ENCODE results near the gene CXCL17.
"Not testable (repeated sequence)": the region's sequence is repeated elsewhere in the genome, so short reads cannot be mapped to it uniquely, and the experiment has no call there.

CXCL17 gene, protein sequence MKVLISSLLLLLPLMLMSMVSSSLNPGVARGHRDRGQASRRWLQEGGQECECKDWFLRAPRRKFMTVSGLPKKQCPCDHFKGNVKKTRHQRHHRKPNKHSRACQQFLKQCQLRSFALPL

DNA sequence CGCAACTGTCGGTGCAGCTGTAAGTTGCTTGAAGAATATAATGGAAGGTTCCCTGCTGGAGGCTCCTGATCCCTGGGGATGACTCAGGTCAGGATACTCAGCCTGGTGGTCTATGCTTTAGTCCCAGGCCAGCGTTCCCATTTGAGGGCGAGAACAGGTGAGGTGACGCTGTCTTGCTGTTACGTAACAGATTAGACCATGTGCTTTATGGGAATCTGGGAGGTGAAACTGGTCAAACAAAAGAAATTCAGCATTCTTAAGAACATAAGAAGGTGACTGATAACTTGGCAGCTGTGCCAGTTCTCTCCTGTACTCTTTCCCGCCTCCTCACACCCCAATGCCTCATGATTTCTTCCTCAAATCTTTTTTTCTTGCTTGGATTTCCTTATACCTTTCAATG, at the start of gene CXCL17:
CXCL17 (minus strand) TSS at position 114 of the 400 bp plus-strand sequence. CDS start 114 bp downstream, outside the sequence.
- DNase-seq, result no peak

DNA sequence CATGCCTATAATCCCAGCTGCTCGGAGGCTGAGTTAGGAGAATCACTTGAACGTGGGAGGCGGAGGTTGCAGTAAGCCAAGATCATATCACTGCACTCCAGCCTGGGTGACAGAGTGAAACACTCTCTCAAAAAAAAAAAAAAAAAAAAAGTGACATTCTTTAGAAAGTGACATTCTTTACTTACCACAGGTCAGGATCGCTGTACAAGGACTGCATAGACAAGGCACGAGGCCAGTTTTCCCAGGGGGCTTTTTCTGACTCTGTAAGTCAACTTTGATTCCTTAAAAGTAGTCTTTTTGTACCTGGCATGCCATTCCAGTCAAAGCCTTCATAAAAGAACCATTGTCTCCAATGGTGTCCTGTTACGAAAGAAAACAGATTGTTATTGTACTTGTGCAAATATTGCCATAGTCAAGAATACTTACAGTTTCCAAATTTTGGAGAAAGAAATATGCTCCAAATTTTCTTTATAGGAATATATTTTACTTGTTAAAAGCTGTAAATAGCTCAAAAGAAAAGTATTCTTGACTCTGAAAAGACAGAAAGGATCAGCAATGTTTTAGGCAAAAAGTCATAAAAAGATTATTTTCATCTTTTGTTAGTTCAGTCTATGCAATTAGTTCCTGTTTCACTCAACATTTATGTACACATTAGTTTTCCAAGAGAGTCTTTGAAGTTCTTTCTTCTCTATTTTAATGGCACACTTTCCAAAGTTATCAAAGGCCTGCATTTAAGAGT, 46.2 kb upstream of the CXCL17 start:
- no peak for DNase-seq

DNA sequence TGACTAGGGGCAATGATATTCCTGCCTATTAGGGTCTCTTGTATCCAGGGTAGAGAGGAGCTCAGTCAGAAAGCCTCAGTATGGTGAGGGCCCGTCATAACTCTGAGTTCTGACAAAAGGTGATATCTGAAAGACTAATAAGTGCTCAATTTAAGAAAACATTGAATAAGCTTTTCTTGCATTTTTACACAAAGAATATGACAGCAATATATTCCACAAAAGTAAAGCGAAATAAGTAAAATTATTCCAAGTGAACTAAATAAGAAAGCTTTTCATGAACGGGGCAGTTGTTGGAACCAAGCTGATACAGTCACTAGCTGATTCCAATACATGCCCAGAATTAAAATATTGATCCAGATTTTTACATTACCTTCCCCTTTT, 45.0 kb upstream of the CXCL17 start:
- no peak for DNase-seq

GRCh38 chr19:42487032-42487797, 44.5 kb upstream of the CXCL17 start:
- DNase-seq, result no peak

DNA sequence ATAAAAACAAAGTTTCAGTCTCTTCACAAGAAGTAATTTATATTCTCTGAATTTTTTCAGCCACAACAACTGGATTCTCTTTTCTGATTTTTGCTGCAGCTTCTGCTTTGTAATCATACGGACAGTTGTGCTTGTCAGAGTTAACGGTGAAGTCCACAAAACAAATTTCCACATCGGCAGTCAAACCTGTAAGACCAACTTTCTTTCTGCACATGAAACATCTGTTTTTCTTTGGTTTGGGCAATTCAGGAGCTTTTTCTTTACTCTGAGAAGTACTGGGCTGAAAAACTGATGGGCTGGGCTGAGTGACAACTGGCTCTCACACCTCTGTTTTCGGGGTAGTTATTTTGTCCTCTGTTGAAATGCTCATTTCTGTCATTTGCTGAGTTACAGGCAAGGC, 42.3 kb upstream of the CXCL17 start:
- not testable (repeated sequence) for DNase-seq

DNA sequence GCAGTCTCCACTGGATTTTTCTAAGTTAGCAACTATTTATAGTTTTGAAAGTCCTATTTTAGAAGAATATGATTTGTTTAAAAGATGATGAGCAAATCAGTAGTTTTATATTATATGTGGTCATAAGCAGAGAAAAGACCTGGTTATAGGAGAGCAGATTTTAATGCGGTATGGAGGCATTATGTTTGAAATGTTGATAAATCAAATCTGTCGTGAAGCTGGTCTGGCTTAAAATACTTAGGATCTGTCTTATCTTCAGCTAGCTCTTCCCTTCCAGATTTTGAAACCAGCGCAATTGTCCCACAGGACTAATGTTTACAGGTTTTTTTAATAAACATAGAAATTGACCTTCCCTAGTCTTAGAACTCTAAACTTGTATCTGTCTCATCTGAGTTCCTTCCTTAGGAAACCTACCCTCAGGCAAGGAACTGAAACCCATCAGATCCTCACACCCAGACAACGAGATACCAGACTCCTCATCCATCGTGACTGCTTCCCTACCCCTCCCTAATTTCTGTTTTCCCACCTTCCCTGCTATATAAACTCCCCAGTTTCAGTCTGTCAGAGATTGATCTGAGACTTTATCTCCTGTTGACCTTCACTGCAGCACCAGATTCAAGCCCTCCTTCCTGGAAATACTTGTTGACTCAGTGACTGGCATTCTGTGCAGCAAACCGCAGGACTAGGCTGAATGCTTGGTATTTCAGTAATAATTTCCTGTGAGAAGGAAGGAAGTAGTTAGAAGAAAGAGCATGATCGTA, 37.8 kb upstream of the CXCL17 start:
- peak; percentile 41 to 47 for DNase-seq

GRCh38 chr19:42479736-42480135, 37.0 kb upstream of the CXCL17 start:
- no peak for DNase-seq

DNA sequence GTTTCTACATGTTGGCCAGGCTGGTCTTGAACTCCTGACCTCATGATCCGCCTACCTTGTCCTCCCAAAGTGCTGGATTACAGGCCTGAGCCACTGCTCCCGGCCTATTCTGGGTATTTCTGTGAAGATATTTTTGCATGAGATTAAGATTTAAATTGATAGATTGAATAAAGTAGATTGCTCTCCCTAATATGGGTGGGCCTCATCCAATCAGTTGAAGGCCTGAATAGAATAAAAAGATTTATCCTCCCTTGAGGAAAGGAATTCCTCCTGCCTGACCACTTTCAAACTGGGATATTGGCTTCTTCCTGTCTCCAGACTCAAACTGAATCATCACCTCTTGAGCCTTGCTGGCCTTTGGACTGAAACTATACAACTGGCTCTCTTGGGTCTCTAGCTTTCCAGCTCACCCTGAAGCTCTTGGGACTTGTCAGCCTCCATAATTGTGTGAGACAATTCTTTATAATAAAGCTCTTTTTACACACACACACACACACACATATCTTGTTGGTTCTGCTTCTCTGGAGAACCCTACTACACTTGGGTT, 36.1 kb upstream of the CXCL17 start:
- no peak for DNase-seq

DNA sequence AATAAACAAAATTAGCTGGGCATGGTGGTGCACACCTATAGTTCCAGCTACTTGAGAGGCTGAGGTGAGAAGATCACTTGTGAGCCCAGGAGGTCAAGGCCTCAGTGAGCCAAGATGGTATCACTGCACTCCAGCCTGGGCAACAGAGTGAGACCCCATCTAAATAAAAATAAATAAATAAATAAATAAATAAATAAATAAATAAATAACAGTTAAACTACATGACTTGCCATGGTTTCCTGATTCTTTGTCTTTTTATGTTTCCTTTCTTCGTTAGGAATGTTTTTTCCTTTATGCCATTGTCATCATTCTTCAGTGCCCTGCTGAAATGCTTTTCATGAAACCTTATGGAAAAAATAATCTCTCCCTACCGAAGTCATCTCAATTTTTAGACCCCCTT, 35.2 kb upstream of the CXCL17 start:
- DNase-seq, result no peak

DNA sequence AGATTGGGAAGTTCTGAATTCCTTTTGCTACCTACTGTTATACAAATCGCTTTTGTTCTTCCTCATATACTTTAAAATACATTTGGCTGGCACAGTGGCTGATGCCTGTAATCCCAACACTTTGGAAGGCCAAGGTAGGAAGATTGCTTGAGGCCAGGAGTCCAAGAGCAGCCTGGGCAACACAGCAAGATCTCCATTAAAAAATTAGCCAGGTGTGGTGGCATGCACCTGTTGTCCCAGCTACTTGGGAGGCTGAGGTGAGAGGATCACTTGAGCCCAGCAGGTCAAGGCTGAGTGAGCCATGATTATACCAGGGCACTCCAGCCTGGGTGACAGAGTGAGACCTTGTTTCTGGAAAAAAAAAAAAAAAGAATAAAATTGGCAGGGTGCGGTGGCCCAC, 34.4 kb upstream of the CXCL17 start:
- DNase-seq, result no peak

- no peak for DNase-seq
Measured at GRCh38 chr19:42475366-42475765, 32.6 kb upstream of the CXCL17 start.

- DNase-seq, result no peak
Measured at GRCh38 chr19:42474743-42475142, 32.0 kb upstream of the CXCL17 start.

GRCh38 chr19:42473686-42474085, 30.9 kb upstream of the CXCL17 start:
- no peak for DNase-seq

DNA sequence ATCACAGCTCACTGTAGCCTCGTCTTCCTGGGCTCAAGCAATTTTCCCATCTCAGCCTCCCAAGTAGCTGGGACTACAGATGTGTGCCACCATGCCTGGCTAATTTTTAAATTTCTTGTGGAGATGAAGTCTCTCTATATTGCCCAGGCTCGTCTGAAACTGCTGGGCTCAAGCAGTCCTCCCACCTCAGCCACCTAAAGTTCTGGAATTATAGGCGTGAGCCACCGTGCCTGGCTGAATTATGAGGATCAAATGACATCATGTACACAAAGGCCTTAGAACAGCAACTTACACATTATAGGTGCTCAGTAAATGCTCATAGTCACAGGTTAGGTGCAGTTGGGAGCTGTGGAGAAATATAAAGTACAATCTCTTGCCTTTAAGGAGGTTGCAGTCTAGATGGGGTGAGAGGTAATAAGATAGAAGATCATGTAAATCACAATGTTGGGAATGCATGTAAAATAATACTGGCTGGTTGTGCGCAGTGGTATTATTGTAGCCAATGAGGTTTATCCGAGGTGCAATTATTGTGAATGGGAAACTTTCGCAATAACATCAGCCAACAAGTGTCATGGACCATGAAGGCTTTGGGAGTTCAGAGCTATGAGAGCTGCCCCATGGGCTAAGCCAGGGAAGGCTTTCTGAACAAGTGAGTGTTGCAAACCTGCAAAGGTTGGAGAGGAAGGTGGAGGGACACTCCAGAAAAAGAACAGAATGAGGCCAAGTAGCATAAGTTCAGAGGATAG, 29.8 kb upstream of the CXCL17 start:
- no peak for DNase-seq

DNA sequence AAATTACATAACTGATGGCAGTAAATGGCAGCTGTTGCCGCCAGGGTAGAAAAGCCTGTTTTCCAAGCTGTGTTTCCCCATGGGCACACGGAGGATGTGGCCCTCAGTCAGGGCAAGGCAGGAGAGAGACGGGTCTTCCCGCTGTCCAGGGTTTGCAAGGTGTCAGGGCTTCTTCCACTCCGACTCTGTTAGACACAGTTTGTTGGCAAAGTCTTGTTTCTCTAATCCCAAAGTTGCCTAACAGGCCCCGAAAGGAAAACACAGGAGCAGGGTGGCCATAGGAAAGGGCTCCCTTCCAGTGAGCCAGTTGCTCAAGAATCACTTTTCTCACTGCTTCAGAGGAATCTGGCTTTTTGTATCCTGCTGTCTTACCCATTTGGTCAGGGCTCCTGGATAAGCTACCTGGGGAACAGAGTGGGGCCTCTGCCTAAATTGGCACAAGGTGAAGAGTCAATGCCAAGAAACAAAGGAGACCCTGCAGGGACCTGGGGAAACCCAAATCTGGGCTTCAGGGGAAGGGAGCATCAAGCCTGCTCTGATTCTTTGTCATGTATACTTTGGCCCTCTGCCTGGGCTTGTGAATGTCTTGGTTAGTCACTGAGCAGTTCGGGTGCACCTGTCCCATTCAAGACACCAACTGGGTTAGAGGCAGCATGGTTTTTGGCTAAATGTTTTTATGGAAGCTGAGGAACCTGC, 29.0 kb upstream of the CXCL17 start:
- DNase-seq, result no peak

DNA sequence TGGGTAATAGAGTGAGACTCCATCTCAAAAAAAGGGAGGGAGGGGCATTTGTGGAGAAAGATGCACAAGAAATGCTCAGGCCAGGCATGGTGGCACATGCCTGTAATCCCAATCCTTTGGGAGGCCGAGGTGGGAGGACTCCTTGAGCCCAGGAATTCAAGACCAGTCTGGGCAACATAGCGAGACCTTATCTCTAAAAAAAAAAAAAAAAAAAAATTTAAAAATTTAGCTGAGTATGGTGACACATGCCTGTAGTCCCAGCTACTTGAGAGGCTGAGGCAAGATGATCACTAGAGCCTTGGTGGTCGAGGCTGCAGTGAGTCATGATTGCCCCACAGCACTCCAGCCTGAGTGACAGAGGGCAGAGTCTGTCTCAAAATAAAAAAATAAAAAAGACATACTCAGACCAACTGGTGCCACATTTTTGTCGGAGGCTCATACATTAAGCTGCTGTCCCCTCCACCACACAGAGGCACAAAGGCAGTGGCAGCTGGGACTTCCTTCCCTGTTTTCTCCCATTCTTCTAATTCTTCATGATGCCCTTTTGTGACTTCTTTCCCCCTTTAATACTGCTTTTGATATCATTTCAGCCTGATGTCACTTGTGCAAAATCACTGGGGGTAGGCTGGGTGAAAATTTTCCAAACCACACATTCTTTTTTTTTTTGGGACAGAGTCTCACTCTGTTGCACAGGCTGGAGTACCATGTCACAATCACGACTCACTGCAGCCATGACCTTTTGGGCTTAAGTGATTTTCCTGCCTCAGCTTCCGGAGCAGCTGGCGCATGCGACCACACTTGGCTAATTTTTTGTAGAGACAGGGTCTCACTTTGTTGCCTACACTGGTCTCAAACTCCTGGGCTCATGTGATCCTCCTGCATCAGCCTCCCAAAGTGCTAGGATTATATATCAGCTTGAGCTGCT, 26.8 kb upstream of the CXCL17 start:
- no peak for DNase-seq

DNA sequence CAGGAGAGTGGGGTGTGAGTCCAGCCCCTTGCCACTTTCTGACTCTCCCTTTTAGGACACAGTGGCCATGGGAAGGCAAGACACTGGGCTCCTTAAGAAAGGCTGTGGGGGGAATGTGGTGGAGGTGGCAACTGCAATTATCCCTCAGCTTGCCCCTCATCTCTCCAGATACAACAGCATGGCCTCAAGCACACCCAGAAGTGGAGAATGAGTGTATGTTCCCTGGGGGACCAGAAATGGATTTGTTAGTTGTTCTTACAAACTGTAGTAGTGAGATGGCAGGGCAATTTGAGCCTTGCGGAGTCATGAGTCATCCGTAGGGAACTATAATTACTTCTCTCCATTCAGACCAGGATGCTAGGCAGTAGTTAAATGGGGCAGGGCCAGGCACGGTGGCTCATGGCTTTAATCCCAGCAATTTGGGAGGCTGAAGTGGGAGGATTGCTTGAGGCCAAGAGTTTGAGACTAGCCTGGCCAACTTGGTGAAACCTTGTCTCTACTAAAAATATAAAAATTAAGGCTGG, 25.6 kb upstream of the CXCL17 start:
- no peak for DNase-seq

GRCh38 chr19:42467183-42467760, 24.5 kb upstream of the CXCL17 start:
- no peak for DNase-seq

GRCh38 chr19:42466521-42467182, 23.9 kb upstream of the CXCL17 start:
- no peak for DNase-seq

All from activated CD4-positive, alpha-beta T cell treated with anti-CD3 and anti-CD28 coated beads for 4 hours (primary cell).